Globus pallidus (tissue), 1 donor: Measurements from ENCODE around the gene PAPOLG.
"Not testable (repeated sequence)": the region's sequence is repeated elsewhere in the genome, so short reads cannot be mapped to it uniquely, and the experiment has no call there.

Experiments
- DNase-seq: peaks from one replicate; pipeline ENCODE4 v3.0.0-alpha.2; 2015; ENCODE audit warnings: low spot score

The PAPOLG gene

GRCh38 chr2:60823694-60824305 is 67.7 kb downstream of the PAPOLG start:
- DNase-seq = no peak

GRCh38 chr2:60825666-60826065 is 69.6 kb downstream of the PAPOLG start:
- no peak for DNase-seq

- no peak for DNase-seq
These were observed 70.0 kb downstream of the PAPOLG start for GRCh38 chr2:60826111-60826510.

GRCh38 chr2:60826860-60827259 is 70.8 kb downstream of the PAPOLG start:
- DNase-seq = not testable (repeated sequence)

- no peak for DNase-seq
These were observed 71.3 kb downstream of the PAPOLG start for GRCh38 chr2:60827369-60827768.

- DNase-seq = no peak
These were observed 74.9 kb downstream of the PAPOLG start for GRCh38 chr2:60830991-60831390.

GRCh38 chr2:60831921-60832320 is 75.9 kb downstream of the PAPOLG start:
- DNase-seq = no peak

GRCh38 chr2:60832621-60833020 is 76.6 kb downstream of the PAPOLG start:
- no peak for DNase-seq

GRCh38 chr2:60834270-60834717 is 78.2 kb downstream of the PAPOLG start:
- peak; percentile 16 for DNase-seq

- DNase-seq = no peak
These were observed 80.4 kb downstream of the PAPOLG start for GRCh38 chr2:60836491-60836890.

- DNase-seq = no peak
These were observed 81.1 kb downstream of the PAPOLG start for GRCh38 chr2:60837123-60837522.

- DNase-seq = no peak
These were observed 82.4 kb downstream of the PAPOLG start for GRCh38 chr2:60838481-60838880.

GRCh38 chr2:60839126-60839813 is 83.2 kb downstream of the PAPOLG start:
- DNase-seq = no peak

- DNase-seq = no peak
These were observed 84.8 kb downstream of the PAPOLG start for GRCh38 chr2:60840880-60841279.

GRCh38 chr2:60843006-60843405 is 86.9 kb downstream of the PAPOLG start:
- DNase-seq = no peak

GRCh38 chr2:60844105-60844504 is 88.0 kb downstream of the PAPOLG start:
- no peak for DNase-seq

- no peak for DNase-seq
These were observed 91.8 kb downstream of the PAPOLG start for GRCh38 chr2:60847854-60848253.
